Suppressor macrophage treated with lipopolysaccharide for 4 hours (primary cell): Measurements from ENCODE around the gene HNRNPLL.
"Not testable (repeated sequence)": the region's sequence is repeated elsewhere in the genome, so short reads cannot be mapped to it uniquely, and the experiment has no call there.

Experiments used
- DNase-seq: peaks from one replicate; pipeline ENCODE4 v3.0.0-alpha.2; 2020

HNRNPLL gene

DNA sequence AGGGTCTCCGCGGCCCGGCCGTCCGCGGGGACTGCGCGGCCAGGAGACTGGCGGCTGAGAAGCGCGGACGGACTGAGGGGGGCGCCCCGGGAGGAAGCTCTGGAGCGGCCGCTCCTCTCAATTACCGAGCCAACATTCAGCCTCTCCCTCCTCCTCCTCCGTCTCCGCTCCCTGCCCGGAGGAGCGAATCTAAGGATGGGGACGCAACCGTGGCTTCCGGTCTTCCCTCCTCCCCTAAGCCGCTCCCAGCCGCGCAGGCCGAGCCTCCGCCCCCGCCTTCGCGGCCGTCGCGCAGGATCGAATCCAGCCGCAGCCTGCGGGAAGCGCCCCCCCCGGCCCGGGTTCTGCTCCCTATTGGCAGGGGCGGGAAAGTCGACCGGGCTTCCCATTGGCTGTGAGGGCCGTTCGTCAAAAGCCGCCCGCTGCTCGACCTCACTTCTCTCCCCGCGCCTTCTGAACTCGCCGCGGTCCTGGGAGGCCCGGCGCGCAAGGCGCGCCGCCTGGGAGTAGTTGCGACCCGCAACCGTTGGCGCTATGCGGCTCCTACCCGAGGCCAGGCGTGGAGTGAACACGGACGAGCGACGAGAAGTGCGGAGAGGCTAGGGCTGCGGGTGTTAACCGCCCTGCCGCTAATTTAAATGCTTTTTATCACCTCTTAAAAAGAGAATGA lies at the start of gene HNRNPLL:
TSS of gene HNRNPLL (minus strand) at position 197 of the 670 bp plus-strand sequence. CDS start 302 bp downstream, outside the sequence.
- DNase-seq: peak; percentile 99

DNA sequence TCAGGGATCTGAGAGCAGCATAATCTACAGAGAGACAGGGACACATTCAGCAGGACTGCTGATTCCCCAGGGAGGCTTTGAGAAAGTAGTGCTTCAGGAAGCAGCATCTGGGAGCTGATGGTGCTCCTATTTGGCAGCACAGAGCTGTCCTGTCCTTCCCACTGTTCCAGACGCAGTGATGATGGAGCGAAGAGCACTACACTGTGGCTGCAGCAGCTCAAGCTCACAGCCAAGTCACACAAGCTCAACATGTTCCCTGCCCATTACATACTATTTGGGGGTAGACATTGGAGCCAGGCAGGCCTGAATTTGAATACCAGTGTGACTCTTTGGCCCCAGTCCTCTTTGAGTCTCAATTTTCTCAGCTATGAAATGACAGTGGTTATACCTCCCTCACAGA lies 48.0 kb upstream of the HNRNPLL start:
- DNase-seq: no peak

DNA sequence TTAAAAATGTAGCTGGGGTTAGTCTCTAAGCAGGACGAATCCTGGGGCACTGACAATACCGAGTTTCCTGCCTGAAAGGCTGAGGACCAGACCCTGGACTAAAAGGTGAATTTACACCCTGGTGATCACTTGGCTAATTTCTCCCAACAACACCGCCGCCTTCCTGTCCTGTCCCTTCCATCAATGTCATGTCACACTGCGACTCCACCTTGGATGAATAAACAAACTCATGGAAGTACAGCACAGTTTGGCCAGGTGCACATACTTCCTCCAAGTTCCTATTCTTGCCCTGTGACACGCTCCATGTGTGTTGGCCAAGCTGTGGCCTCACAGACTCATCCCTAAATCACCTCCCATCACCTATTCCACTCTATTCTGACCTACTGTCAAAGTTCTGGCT lies 47.3 kb upstream of the HNRNPLL start:
- no peak for DNase-seq

DNA sequence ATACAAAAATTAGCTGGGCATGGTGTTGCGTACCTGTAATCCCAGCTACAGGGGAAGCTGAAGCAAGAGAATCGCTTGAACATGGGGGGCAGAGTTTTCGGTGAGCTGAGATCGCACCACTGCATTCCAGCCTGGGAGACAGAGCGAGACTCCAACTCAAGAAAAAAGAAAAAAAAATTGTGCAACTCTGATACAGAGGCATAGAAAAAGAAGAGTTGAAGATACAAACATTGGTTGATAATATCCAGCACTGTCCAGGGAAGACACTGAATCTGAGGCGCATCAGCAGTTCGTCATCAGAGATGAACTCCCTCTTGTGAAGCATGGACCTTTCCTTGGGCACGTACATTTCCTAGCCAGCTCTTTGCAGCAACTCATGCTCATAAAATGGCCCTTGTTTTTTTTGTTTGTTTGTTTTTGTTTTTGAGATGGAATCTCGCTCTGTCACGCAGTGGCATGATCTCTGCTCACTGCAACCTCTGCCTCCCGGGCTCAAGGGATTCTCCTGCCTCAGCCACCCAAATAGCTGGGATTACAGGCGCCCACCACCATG lies 46.5 kb upstream of the HNRNPLL start:
- DNase-seq: no peak

DNA sequence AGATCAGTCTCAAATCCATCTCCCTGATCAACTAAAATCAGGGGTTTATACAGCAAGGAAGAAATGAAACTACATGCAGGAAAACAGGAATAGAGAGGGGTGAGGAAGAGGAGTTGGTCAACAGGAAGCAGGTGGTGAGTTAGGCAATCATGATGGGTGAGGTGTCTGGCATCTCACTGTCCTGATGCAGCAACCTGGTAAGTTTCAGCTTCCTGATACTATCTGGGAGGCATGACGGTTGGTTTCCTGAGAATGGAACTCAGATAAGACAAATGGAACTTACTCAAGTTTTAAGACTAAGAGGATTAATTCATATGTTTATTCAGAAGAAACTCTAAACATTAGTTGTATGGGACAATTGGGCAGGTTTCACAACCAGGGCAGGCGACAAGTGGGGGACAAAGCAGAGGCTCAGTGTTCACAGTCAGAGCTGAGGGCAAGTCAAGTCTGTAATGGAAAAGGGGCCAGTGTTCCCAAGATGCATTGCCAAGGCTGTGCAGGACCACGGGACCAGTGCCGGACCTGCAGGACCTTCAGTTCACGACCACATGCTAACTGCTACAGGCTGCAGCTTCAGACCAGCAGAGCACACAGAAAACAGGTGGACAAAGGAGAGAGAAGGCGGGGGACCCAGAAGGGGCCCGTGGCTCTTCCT lies 45.5 kb upstream of the HNRNPLL start:
- DNase-seq: peak; percentile 64

DNA sequence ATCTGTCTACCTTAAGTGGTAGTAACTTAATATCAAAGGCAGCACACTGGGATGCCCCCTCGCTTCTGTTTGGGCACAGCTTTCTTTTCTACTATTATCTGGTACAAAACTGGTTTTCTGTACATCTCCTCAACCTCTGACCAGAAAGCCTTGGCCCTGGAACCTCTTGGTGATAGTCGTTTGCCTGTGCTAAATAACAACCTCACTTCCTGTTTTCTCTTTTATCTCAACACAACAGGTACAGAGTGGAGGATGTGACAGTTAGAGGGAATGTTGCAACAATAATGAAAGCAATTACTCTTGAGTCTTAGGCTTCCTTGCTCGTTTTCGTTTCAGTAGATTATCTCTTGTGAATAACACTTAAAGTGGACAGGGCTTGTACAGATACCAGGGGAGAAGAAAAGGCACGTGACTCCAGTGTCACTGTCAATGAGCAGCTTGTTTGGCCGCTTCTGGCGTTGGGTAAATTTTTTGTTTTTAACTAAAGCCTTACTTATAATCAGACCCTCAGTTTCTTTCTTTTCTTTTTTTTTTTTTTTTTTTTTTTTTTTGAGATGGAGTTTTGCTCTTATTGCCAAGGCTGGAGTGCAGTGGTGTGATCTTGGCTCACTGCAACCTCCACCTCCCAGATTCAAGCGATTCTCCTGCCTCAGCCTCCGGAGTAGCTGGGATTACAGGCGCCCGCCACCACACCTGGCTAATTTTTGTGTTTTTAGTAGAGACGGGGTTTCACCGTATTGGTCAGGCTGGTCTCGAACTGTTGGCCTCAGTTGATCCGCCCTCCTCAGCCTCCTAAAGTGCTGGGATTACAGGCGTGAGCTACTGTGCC lies 41.2 kb upstream of the HNRNPLL start:
- DNase-seq: not testable (repeated sequence)

DNA sequence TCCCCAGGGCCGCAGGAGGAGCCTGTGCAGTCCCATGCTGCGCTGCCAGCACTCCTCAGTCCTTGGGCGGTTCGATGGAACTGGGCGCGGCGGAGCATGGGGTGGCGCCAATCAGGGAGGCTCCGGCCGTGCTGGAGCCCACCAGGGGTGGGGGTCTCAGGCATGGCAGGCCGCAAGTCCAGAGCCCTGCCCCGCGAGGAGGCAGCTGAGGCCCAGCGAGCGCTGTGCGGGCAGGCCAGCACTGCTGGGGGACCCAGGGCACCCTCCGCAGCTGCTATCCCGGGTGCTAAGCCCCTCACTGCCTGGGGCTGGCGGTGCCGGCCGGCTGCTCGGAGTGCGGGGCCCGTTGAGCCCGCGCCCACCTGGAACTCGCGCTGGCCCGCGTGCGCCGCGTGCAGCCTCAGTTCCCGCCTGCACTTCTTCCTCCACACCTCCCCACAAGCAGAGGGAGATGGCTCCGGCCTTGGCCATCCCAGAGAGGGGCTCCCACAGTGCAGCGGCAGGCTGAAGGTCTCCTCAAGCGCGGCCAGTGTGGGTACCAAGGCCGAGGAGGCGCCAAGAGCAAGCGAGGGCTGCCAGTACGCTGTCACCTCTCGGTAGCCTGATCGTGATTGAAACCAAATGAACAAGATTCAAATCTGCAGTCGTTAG lies 40.4 kb upstream of the HNRNPLL start:
- DNase-seq: no peak

DNA sequence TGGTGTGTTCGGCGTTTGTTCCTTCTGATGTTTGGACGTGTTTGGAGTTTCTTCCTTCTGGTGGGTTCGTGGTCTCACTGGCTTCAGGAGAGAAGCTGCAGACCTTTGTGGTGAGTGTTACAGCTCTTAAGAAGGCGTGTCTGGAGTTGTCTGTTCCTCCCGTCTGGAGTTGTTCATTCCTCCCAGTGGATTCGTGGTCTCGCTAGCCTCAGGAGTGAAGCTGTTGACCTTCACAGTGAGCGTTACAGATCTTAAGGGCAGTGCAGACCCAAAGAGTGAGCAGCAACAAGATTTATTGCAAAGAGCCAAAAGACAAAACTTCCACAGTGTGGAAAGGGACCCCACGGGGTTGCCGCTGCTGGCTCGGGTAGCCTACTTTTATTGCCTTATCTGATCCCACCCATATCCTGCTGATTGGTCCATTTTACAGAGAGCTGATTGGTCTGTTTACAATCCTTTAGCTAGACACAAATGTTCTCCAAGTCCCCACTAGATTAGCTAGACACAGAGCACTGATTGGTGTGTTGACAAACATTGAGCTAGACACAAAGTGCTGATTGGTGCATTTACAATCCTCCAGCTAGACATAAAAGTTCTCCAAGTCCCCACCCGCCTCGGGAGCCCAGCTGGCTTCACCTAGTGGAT lies 39.8 kb upstream of the HNRNPLL start:
- DNase-seq: not testable (repeated sequence)

DNA sequence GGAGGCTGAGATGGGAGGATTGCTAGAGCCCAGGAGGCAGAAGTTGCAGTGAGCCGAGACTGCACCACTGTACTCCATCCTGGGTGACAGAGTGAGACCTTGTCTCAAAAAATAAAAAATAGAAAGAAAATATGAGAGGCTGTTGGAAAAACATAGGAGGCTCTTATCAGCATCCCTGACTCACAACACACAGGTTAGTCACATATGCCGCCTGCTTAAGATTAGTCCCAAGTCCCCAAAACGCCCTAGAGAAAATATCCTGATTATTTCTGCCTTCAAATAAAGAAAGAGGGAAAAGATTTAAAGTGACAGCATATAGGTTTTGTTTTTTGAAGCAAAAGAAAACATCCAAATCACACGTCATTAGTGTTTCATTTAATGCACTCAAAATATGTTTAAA lies 33.3 kb upstream of the HNRNPLL start:
- no peak for DNase-seq

DNA sequence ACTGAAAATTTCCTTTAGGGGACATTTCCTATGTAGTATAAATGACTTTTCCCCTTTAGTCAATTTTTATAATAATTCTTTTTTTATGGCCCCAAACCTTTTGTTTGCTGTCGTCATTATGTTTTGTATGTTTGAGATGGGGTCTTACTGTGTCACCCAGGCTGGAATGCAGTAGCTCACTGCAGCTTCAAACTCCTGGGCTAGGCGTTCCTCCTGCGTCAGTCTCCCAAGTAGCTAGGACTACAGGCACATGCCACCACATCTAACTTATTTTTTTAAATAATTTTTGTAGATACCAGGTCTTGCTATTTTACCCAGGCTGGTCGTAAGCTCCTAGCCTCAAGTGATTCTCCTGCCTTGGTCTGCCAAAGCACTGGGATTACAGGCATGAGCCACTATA lies 32.4 kb upstream of the HNRNPLL start:
- no peak for DNase-seq

DNA sequence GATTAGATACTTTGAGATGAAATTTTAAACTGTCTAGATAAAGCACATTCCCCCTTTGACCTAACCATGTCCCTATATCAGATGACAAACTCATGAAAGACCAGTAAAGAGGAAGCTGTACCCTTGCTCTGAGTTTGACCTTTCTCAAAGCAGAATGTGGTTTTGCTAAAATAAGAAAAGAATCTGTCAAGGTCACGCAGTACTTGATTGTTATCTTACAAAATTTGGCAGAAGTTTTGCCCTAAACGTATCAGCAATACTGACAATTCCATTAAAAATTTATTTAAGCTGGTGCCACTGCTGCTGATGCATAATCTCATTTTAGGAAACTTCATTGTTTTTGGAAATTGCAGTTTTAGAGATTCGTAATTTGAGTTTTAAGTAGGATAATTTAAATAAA lies 32.0 kb upstream of the HNRNPLL start:
- DNase-seq: peak; percentile 75

DNA sequence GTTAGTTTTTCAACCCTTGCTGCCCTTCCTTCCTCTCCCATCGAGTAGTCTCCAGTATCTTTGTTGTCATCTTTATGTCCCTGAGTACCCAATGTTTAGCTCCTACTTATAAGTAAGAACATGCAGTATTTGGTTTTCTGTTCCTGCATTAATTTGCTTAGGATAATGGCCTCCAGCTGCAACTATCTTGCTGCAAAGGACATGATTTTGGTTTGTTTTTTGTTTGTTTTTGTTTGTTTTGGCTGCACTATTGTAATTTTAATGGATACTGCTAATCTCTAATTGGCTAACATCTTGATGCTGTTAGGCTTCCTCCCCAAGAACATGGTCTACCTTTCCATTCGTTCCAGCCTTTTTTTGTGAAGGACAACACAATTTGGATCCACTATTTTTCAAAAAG lies 31.2 kb upstream of the HNRNPLL start:
- no peak for DNase-seq

DNA sequence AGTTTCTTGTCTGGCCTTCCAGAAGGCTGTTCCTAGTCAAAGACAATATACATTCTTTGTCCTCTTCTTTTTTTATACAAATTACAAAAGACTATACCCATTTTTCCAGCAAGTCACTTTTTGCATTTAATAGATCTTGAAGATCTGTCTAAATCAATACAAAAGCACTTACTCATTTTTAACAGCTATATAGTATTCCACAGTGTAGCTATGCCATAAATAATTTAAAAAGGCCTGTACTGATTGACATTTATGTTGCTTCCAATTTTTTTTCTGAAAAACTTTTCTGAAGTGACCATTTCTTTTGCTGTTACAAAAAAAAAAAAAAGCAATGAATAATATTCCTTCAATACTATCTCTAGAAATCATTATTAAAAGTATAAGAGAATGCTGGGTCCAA lies 30.3 kb upstream of the HNRNPLL start:
- no peak for DNase-seq

DNA sequence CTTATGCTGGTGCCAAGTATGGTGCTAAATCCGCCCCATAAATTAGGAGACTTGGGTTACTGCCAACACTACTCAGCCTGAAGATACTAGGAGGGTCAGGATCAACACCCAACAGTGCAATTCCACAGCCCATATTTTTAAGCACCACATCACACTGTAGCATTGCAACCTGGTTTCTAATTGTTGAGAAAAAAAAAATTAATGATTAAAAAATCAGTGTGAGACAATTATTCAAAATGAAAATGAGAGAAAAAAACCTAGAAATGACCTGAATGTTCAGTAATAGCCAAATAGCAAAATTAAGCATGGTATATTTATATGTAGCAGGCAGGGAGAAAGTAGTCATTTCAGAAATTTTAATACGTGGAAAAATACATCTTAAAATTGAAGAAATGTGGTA lies 29.2 kb upstream of the HNRNPLL start:
- no peak for DNase-seq

DNA sequence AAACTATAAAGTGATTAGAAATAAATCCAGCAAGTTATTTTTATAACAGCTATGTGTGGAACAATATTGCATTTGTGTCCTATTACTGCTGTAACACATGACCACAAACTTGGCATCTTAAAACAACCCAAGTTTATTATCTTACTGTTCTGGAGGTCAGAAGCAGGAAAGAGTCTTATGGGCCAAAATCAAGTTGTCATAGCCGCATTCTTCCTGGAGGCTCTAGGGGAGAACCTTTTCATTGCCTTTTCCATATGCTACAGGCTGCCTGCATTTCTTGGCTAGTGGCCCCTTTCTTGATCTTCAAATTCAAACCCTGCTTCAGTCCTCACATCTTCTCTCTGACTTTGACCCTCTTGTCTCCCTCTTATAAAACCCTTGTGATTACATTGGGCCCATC lies 27.0 kb upstream of the HNRNPLL start:
- no peak for DNase-seq

DNA sequence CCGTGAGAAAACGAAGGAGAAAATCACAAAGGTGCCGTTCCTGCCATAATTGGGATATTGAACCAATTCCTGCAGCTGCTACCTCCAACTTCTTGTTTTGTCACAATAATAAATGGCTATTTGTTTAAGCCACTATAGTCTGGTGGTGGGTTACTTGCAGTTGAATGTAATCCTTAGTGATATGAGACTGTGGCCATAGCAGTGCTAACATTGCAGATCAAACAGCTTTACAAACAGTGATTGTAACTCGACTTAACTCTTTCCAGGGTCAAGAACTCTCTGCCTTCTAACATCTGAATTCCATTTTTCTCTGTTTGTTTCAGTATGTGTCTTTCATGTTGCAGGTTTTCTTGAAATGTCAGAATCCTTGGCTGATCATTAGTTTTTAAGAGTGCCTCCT lies 24.7 kb upstream of the HNRNPLL start:
- no peak for DNase-seq

DNA sequence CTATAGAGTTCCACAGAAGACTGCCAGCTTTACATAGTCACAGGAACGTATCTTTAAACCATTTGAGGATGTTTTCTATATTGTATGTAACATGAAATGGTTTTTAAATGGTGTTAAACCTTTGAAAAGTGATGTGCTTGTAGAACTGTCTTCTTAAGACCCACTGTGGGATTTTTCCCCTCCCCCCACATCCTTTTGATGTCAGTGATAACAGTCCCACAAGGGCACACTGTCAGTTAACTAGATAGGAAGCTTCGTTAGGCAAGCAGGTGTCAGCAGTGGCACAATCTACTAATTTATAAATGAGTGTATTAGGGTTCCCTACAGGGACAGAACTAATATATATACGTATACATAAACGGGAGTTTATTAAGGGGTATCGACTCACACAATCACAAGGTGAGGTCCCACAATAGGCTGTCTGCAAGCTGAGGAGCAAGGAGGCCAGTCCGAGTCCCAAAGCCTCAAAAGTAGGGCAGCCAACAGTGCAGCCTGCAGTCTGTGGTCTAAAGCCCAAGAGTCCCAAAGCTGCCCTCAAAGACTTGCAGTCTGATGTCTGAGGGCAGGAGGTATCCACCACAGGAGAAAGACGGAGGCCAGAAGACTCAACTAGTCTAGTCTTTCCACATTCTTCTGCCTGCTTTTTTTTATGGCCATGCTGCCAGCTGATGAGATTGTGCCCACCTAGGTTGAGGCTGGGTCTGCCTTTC lies 23.8 kb upstream of the HNRNPLL start:
- DNase-seq: no peak

DNA sequence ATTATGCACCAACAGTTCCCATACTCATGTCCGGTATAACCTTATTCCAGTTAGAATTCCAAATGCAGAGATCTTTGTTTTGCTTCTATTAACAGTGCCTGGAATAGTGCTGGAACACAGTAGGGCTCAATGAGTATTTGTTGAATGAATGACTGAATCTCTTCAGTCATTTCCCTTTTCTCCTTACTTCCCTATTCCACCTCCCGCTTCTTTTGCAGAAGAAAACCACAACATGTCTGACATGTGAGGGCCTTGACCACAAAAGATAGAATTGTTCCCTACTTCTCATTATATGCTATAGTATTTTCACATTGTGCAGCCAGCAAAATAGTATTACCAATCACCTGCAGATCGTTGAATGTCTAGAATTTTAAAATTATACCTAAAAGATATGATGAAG lies 19.5 kb upstream of the HNRNPLL start:
- DNase-seq: peak; percentile 85

DNA sequence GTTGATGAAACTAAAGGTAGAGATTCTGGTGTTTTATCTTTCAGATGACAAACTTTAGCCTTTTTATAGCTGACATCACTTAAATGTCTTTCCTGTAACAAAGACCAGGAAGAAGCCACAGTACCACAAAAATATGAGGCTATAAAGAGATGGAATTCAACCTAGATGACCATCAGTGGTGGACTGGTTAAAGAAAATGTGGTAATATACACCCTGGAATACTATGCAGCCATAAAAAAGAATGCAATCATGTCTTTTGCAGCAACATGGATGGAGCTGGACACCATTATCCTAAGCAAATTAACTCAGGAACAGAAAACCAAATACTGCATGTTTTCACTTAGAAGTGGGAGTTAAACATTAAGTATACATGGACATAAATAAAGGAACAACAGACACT lies 18.3 kb upstream of the HNRNPLL start:
- no peak for DNase-seq

DNA sequence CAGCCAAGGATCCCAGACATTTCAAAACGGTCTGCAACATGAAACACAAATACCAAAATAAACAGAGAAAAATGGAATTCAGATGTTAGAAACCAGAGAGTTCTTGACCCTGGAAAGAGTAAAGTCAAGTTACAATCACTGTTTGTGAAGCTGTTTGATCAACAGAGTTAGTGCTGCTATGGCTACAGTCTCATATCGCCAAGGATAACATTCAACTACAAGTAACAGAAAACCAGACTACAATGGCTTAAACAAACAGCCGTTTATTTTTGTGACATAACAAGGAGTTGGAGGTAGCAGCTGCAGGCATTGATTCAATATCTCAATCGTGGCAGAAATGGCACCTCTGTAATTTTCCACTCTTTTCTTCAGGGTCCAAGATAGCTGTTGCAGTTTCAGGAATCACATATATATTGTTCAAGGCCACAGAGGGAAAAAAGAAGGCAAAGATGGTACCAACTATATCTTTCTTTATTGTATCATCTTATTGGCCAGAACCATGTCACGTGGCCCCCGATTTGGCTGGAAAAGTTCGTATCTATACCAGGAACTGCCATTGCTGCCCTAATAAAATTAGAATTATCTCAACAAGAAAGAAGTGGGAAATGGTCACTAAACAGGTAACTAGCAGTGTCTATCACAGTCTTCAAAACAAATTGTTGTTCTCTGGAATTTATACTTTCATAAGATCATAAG lies 17.7 kb upstream of the HNRNPLL start:
- no peak for DNase-seq

DNA sequence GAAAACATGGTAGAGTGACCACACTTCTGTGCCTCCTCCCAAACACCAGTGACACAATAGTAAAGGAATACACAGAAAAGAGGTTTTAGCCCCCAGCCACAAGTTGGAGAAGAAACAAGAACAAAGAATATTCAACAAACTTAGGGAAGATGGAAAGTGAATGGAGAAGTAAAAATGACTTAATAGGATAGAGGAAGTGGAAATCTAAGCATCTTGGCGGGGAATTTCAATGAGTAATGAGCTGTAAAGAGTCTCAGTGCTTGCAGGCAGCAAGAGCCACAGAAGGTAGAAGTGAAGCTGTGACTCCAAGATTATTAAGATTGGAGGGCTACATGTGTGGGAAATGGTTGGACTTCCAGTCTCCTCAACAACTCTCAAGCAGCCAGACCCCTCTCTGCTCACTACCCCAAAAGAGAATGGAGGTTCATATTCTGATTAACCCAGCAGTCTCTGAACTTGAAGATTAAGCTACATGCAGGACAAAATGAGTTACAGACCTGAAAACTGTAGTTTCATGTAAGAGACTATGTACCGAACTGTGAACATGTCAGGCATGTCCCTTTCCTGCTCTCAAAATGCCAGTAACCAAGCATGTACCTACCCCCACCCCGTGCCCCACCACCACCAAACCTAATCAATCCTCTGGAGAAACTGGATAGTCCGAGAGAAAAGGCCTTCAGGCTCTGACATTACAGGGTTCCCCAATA lies 16.9 kb upstream of the HNRNPLL start:
- peak; percentile 94 for DNase-seq
